Glomerular visceral epithelial cell (primary cell): ENCODE data around the gene NAPG.
A peak's percentile ranks its signal among the peaks of the same experiment; 100 is the strongest.
"Not testable (repeated sequence)": the region's sequence is repeated elsewhere in the genome, so short reads cannot be mapped to it uniquely, and the experiment has no call there.

Experiments used
- DNase-seq: peaks from one replicate; pipeline ENCODE4 v3.0.0-alpha.2; 2016; ENCODE audit errors: extremely low spot score

The NAPG gene

DNA sequence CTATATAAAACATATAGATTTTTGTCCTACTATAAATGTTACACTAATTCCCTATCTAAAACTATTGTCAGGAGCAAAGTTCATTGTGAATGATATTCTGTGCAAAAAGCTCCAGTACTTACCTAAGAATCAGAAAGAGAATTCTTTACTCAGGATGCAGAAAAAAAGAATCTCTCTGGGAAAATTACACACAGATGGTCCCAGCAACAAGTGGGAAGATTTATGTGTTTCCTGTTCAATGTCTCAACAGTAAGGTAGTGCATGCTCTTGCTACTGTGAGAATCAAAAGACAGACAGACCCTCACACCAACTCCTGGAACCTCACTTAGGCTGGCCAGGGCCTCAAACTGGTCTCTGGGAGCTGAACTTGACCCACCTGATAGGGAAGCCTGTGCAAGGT, 11.2 kb upstream of the NAPG start:
- no peak for DNase-seq

GRCh38 chr18:10515456-10515855, 10.4 kb upstream of the NAPG start:
- no peak for DNase-seq

- no peak for DNase-seq
Measured at GRCh38 chr18:10516078-10516477, 9.7 kb upstream of the NAPG start.

DNA sequence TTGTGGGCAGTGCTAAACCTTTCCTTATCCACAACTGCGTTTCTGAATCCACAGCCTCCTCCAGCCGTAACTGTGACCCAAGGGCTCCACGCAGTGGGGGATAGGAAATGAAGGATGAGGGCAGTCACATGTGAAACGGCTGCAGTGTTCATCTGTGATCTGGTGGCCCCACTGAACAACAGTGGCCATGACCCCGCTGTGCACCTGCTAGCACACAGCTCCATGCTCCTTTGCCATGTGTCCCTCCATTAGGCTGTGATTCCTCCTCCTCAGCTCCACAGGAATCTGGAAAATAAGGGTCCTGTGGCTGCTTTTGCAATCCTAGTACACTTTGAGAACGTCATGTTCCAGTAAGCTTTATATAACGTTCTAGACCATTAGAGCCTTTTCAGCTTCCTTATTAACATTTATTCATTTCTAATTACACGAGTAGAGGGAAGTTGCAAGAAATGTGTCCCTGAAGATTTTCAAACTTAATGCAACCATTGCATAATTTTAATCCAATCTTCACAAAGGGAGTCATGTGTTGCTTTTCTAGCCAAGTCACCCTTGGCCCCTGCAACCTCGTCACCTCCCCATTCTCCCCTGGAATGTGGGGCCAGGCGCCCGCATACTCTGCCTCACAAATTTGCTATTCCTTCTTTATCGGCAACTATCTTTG, 7.1 kb upstream of the NAPG start:
- DNase-seq: no peak

DNA sequence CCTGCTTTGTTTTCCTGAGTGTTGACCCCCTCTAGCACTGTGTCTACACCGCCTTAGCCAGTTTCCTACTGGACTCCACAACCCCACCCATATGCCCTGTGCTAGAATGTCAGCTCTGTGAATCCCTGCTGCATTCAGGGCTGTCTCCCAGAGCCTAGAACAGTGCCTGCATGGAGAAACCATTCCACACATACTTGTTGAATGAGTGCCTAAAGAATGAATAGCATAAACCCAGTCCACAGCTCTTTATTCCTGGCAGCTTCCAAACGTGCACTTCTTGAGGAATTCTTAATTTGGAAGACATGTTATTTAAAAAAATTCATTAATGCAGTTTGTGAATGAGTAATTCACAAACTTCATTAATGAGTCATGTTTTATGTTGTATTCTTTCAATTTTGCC, 6.5 kb upstream of the NAPG start:
- DNase-seq: no peak

DNA sequence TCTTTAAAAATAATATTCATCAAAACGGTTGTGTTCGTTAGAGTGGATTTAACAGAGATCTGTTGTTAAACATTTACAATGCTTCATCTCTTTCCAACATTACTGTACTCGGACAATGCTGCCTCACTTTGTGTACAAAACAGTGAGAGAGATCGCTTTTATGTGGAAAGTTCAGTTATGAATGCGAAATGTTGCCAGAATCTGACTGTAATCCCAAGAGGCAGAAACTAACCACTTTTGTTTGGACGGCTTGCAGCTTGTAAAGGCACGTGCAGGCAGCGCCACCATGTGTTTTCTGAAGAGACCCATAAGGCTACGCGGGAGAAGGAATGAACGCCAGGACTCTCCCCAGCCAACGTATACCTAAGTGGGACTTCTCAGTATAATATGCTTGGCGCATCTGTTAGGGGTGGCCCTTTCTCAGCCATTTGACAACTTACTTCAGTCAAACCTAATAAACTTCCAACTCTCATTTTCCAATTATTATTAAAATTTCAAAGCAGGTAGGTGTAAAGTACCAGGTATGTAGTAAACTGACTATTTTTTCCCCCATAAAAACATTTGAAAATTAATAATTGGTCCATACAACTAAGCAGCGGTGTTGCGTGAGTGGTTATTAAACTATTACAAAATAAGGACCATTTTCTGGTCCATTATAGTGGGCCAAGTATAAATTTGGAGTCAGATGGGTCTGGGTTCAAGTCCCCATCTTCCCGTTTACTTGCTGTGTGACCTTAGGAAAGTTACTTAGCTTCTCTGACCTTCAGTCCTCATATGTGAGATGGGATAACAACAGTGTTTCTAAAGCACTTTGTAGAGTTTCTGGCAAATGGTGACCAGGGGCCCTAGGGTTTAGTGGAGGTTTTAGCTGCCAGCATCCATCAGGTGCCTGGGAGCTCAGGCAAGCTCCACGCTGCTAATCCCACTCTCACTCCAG, 5.6 kb upstream of the NAPG start:
- peak; percentile 77 for DNase-seq

DNA sequence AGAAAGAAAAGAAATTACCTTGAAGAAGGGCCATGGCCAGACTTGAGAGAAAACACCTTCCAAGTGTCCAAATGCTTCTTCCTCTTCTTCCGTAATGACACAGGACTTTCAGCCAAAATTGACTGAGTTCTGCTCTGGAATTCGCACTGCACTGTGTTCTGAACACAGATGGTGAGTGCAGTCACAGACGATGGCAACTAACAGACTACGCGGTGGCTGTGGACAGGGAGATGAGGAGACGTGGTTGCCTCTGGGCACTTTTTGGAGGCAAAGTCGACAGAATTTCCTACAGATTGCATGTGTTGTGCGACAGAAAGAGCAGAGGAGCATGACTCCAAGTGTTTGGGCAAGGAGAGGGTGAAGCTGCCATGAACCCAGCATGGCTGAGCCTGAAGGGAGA, 4.3 kb upstream of the NAPG start:
- DNase-seq: no peak

DNA sequence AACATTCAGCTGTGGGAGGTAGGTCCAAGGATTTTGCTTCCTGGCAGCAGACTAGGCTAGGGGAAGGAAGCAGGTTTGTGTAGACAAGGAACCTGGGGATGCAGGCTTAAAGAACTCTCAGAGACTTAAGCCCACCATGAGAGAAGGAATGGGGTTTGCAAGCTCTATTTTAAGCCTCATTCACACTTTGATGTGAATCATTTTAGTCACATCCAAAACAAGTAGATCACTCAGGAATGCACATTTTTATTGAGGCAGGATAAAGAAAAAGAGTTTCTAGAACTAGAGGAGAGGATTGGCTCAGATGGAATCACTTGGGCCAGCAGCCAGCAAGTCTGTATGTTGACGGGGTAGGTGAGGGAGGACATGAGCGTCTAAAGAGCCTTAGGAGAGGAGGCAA, 3.3 kb upstream of the NAPG start:
- no peak for DNase-seq

DNA sequence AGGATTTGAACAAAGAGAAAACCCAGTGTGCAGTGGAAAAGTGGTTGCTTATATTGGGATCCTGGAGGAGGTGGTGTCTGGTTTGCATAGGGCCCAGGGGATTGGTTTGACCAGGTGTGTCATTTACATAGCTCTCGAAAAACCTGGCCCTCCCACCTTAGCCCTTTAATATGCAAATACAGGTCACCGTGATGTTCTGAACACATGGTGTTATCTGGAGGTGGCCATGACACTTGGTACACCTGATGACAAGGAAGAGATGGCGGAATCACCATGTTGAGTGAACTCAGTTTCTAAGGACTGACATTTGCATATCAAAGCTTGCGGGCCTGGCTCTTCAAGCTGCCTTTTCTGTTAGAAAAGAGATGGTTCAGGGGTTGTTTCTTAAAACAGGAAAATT, 2.3 kb upstream of the NAPG start:
- no peak for DNase-seq

- peak; percentile 88 for DNase-seq
Measured at GRCh38 chr18:10524507-10525370, 1.1 kb upstream of the NAPG start.

GRCh38 chr18:10525371-10525691, 496 bp upstream of the NAPG start:
- DNase-seq: no peak

DNA sequence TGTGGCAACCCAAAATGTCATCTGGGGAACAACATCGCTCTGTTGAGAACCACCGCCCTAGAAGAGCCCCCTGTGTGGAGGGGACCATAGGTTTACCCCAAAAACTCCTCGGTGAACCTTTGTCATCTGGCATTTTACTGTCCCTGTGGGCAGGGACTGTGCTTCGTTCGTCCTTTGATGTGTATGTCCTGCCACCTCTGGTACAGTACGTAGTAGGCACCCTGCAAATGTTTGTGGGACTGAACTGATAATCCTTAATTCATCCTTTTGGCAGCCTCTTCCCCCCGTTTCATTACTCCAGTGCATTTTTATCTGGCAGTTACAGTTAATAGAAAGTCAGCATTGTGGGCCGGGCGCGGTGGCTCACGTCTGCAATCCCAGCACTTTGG, 728 bp downstream of the NAPG start:
- no peak for DNase-seq

DNA sequence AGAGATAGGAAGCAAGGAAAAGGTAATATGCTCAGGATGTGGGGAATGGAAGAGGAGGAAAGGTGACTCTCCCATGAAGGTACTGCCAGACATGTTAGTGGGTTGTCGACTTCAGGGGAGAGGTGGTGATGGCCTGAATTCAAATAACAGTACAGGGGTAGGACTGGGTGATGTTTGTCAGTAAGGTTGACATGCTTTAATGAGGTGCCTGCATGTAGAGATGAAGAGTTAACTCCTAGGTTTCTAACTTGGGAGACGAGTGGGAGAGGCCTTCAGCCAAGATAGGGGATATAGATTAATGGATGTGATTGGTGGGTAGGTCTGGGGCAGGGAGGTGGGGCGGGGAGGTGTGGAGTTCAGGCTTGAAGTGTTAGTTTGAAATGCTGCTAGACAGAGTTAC, 2.6 kb downstream of the NAPG start:
- DNase-seq: no peak

- DNase-seq: no peak
Measured at GRCh38 chr18:10530002-10530401, 4.2 kb downstream of the NAPG start.

GRCh38 chr18:10530852-10531251, 5.0 kb downstream of the NAPG start:
- no peak for DNase-seq

- no peak for DNase-seq
Measured at GRCh38 chr18:10533111-10533510, 7.3 kb downstream of the NAPG start.

GRCh38 chr18:10536280-10536679, 10.5 kb downstream of the NAPG start:
- DNase-seq: no peak

- DNase-seq: no peak
Measured at GRCh38 chr18:10537765-10538164, 11.9 kb downstream of the NAPG start.

DNA sequence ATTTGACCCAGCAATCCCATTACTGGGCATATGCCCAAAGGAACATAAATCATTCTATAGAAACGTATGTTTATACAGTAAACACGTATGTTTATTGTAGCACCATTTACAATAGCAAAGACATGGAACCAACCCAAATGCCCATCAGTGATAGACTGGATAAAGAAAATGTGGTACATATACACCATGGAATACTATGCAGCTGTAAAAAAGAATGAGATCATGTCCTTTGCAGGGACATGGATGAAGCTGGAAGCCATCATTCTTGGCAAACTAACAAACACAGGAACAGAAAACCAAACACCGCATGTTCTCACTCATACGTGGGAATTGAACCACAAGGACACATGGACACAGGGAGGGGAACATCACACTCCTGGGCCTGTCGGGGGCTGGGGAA, 13.3 kb downstream of the NAPG start:
- DNase-seq: not testable (repeated sequence)

DNA sequence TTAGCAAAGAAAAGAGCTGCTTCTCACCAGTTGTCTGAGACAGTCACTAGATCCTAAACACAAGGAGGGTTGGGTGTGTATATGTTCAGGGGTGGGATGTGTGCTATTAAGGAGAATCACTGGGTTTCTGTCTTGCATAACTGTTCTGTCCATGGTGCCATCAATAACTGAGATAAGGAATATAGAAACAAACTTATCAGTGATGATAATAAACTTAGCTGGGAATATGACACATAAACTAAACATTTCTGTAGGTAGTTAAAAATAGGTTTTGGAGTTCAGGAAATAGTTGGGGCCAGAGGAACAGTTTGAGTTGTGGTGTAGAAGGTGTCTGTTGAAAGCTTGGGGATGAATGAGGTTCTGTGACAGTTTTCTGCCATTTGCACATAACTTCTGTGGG, 17.4 kb downstream of the NAPG start:
- no peak for DNase-seq

DNA sequence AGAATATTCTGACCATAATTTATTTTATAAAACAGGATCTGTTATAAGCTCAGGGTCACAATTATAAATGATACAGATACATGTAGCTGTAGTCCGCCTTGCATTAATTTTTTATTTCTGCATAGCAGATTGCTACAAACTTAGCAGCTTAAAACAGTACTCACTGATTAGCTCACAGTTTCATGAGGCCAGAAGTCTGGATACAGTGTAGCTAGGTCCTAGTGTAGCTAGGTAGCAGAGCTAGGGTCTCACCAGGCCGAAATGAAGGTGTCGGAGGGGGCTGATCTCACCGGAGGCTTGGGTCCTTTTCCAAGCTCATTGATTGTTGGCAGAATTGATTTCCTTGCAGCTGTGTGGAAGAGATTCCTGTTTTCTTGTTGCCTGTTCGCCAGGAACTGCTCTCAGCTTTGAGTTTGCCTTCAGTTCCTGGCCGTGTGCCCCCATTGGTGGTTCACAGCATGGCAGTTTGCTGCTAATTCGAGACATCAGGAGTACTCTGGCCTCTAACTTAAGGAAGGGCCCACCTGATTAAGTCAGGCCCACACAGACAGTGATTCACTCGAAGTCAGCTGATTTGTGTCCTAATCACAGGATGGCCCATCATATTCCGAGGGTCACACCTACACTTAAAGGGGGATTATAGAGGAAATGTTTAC, 18.4 kb downstream of the NAPG start:
- DNase-seq: no peak
